Renal cortex interstitium (tissue), 11 donors: Measurements from ENCODE around the gene GARIN5A. TPM values are rescaled to one million over a fixed set of nuclear protein-coding genes. Genes with fewer than 3 reads are reported as not detected.
"Not testable (repeated sequence)": the region's sequence is repeated elsewhere in the genome, so short reads cannot be mapped to it uniquely, and the experiment has no call there.

ENCODE experiments used
- DNase-seq, 11 donors: peaks; one replicate each; pipeline ENCODE4 v3.0.0-alpha.2; 2013; ENCODE audit warnings: low read depth in 9 of 11, low spot score in 4 of 11; ENCODE audit errors: extremely low read depth in 1 of 11
- polyA plus RNA-seq, 3 donors: library from polyadenylated mRNA; unstranded; fragments of 120-200 nt; gene quantifications; one replicate each; pipeline ENCODE4 v1.2.1, GENCODE V29; 2013; ENCODE audit not compliant: insufficient read length in 3 of 3

Gene GARIN5A
- polyA plus RNA-seq, 3 donors: 6.9 to 10.6 (median 9.8) TPM

GRCh38 chr19:50457300-50457699 is 19.3 kb downstream of the GARIN5A start:
- no peak for DNase-seq

GRCh38 chr19:50455992-50456391 is 20.7 kb downstream of the GARIN5A start:
- DNase-seq: no peak

- no peak for DNase-seq
These were observed 23.4 kb downstream of the GARIN5A start for GRCh38 chr19:50453243-50453642.

GRCh38 chr19:50451223-50451534 is 25.5 kb downstream of the GARIN5A start:
- no peak for DNase-seq

GRCh38 chr19:50450369-50451222 is 26.1 kb downstream of the GARIN5A start:
- DNase-seq: no peak

DNA sequence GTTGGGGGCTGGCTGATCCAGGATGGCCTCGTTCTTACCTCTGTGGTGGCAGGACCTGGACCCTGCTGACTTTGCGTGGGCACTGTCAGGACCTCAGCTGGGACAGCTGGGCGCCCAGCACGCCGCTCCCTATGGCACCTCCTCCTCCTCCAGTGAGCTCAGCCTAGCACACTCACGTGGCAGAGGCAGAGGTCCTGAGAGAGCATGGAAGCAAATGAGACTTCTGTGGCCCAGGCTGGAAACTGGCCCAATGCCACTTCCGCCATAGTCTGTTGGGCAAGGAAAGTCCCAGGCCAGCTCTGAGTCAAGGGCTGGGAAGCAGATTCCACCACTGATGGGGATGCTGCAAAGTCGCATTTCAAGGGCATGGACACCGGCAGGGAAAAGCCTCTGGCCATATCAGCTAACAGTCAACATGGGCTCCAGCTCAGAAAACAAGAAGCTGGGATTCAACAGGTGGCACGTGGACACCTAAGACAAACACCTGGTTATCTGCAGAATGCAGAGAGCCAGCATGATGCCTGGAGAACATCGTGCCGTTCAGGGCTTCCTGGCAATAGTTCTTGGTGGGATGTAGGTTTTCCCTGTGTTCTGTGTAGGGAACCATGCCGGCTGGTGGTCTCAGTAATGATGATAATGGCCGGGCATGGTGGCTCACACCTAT is 27.3 kb downstream of the GARIN5A start:
- DNase-seq: no peak

- no peak for DNase-seq
These were observed 28.9 kb downstream of the GARIN5A start for GRCh38 chr19:50447750-50448149.

DNA sequence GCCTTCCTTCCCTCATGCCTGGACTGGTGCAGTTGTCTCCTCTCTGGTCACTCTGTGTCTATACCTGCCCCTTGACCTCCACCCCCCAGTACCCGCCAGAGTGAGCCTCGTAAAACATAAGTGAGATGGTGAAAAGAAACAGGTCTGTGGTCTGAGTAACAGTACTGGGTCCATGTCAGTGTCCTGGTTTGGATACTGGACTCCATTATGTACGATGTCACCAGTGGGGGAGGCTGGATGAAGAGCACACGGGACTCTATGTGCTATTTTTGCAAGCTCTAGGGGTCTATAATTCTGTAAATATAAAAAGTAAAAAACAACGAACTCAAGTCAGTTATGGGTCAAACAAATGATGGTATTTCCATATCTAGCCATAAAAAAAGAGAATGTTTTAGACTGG is 29.6 kb downstream of the GARIN5A start:
- no peak for DNase-seq

DNA sequence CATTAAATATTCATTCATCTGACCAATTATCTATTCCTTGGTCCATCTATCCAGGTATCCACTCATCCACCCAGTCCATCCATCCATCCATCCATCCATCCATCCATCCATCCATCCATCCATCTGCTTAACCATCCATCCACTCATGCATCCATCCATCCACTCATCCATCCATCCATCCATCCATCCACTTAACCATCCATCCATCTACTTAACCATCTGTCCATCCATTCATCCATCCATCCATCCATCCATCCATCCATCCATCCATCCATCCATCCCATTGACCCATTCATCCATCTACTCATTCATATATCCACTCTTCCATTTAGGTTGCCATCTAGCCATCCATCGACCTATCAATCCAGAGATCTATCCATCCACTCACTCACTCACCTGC is 32.6 kb downstream of the GARIN5A start:
- DNase-seq: no peak

GRCh38 chr19:50439130-50439529 is 37.5 kb downstream of the GARIN5A start:
- not testable (repeated sequence) for DNase-seq

GRCh38 chr19:50437862-50438449 is 38.7 kb downstream of the GARIN5A start:
- no peak for DNase-seq

DNA sequence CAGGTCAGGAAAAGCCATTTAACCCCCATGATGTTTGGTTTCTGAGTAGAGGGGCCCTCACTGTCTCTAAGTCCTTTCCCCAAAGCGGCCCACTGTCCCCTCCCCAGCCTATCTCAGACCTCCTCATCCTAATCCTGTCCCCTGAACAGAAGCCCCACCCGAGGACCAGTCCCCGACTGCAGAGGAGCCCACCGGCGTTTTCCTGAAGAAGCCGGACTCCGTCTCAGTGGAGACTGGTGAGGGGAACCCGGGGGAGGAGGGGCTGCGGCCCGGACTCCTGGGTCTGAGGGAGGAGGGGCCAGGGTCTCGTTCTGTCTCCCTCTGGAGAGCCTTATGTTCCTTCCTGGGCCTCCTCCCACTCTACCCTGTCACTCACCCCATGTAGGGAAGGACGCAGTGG is 41.0 kb downstream of the GARIN5A start:
- DNase-seq: no peak

GRCh38 chr19:50435221-50435620 is 41.4 kb downstream of the GARIN5A start:
- DNase-seq: no peak

GRCh38 chr19:50434525-50434924 is 42.1 kb downstream of the GARIN5A start:
- peak in 1 of 11 donors; percentile 18 for DNase-seq

GRCh38 chr19:50433201-50434180 is 43.2 kb downstream of the GARIN5A start:
- DNase-seq: no peak

GRCh38 chr19:50432221-50433028 is 44.2 kb downstream of the GARIN5A start, which contains the start of gene MYBPC2:
Gene MYBPC2, plus strand, starts transcription at chr19:50432892. Its CDS starts 62 bp downstream, at chr19:50432954.
- DNase-seq: peak in 5 of 11 donors; percentile 31 to 57 (median 52)

DNA sequence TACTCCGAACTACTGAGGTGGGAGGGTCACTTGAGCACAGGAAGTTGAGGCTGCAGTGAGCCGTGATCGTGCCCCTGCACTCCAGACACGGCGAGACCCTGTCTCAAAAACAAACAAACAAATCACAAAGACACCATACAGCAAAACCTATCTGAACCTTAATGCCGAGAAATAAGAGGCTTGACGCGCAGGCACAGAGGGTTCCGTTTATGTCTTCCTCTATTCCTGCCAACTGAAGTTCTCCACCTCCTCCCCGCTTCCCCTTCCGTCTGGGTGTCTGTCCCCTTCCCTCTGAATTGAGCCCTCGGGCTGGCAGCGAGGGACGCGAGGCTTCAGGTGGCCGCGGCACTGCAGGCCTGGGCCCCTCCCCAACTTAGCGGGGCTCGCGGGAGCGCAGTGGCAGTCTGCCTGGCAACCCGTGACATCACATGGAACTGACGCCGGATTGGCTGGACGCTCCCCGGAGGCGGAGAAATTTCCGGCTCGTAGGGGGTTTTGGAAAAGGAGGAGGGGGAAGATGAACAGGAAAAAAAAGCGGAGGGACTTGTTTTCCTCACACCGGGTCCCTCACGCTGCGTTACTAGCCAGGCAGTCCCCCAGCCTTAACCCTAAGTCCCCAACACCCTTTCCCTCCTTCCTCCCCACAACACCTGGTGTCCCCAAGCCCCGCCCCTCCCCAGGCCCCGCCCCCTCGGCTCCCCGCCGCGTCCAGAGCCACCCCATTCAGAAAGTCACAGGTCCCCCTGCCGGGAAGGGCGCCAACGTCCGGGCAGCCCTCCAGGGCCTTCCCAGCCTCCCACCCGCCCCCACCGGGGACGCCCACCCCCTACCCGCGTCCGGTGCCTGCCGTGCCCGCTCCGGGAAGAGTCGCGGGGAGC is 45.1 kb downstream of the GARIN5A start:
- DNase-seq: peak; percentile 72 to 86 (median 82)
